K562 (cell line): ENCODE measurements around the gene ZBTB26. TPM values are rescaled to one million over a fixed set of nuclear protein-coding genes. Genes with fewer than 3 reads are reported as not detected.
A peak's percentile ranks its signal among the peaks of the same experiment; 100 is the strongest.

ENCODE experiments used
- CHD4 ChIP-seq: fragments of 200-600 bp; sonication (generic); IDR thresholded peaks from 3 replicates; pipeline ENCODE4 v1.6.1; 2012; ENCODE audit warnings: low read depth, mild to moderate bottlenecking, mixed read lengths, low read length, inconsistent platforms; ENCODE audit not compliant: insufficient read depth, insufficient replicate concordance, poor library complexity, severe bottlenecking
- EP400 ChIP-seq: fragments of 450-650 bp; IDR thresholded peaks from 2 replicates; pipeline ENCODE4 v1.6.1; 2017; ENCODE audit warnings: antibody characterized with exemption, mild to moderate bottlenecking, moderate library complexity
- HEY1 ChIP-seq: fragments of 250-450 bp; sonication (Bioruptor Pico); IDR thresholded peaks from 2 replicates; pipeline ENCODE4 v1.5.0; 2020; ENCODE audit warnings: mild to moderate bottlenecking, moderate library complexity, borderline replicate concordance
- HLTF ChIP-seq: fragments of 450-650 bp; IDR thresholded peaks from 2 replicates; pipeline ENCODE4 v1.6.1; 2016
- HOXB6 ChIP-seq: fragments of 250-450 bp; sonication (Bioruptor Pico); IDR thresholded peaks from 2 replicates; pipeline ENCODE4 v1.5.1; 2022; ENCODE audit warnings: mild to moderate bottlenecking, borderline replicate concordance
- LARP7 ChIP-seq: fragments of 450-650 bp; IDR thresholded peaks from 2 replicates; pipeline ENCODE4 v1.6.1; 2016
- OTX1 ChIP-seq: fragments of 450-650 bp; formaldehyde crosslinking; IDR thresholded peaks from 2 replicates; pipeline ENCODE4 v1.4.0; 2022; ENCODE audit warnings: mild to moderate bottlenecking
- PCBP1 ChIP-seq: fragments of 200-400 bp; formaldehyde crosslinking; IDR thresholded peaks from 2 replicates; pipeline ENCODE4 v1.6.1; 2018; ENCODE audit warnings: mild to moderate bottlenecking, low read depth, low read length; ENCODE audit not compliant: poor library complexity, severe bottlenecking
- RCOR1 ChIP-seq, 2 experiments: IDR thresholded peaks; 2 replicates each; pipeline ENCODE4 v1.6.1; 2012; ENCODE audit warnings: low read depth in 2 of 2, low read length in 2 of 2, borderline replicate concordance in 1 of 2, improper control_type of control experiment in 1 of 2
- ZNF23 ChIP-seq: fragments of 250-450 bp; sonication (Bioruptor Pico); IDR thresholded peaks from 2 replicates; pipeline ENCODE4 v1.4.0; 2020; ENCODE audit warnings: mild to moderate bottlenecking
- ZNF707 ChIP-seq: fragments of 250-450 bp; sonication (Bioruptor Pico); conservative IDR thresholded peaks from 2 replicates; pipeline ENCODE4 v1.8.0; 2022; ENCODE audit warnings: inconsistent platforms, mild to moderate bottlenecking, moderate library complexity
- polyA plus RNA-seq, 8 experiments: library from polyadenylated mRNA; depleted of rRNA in 4 of 8; stranded (reverse) in 5 of 8; unstranded in 3 of 8; fragments of >200 nt; fragmentation: Nextera tagmentation in 2 of 8; fragmentation: Illumina TruSeq in 1 of 8; extraction: Ambion mirVana in 2 of 8; extraction: Trizol in 1 of 8; gene quantifications; 2 replicates each; pipeline versions ENCODE4 v1.2.1 to v1.2.3, GENCODE V29; 2011 to 2014; ENCODE audit warnings: inconsistent platforms in 1 of 8, missing spikeins in 1 of 8
- total RNA-seq, 7 experiments: library from RNA; depleted of rRNA in 6 of 7; stranded (reverse); fragments of >200 nt in 6 of 7; fragmentation: Illumina TruSeq in 2 of 7; extraction: Trizol in 2 of 7; gene quantifications; 2 replicates each; pipeline versions ENCODE4 v1.2.1 to v1.2.3, GENCODE V29; 2011 to 2021; ENCODE audit warnings: low replicate concordance in 1 of 7
- TF ChIP-seq, protein P1 (sequence below): fragments of 250-450 bp; sonication (Bioruptor Pico); IDR thresholded peaks from 2 replicates; pipeline ENCODE4 v1.5.0; 2021; ENCODE audit warnings: mild to moderate bottlenecking, moderate library complexity
- TF ChIP-seq, protein P2 (sequence below): fragments of 450-650 bp; IDR thresholded peaks from 2 replicates; pipeline ENCODE4 v1.6.1; 2016; ENCODE audit warnings: missing biosample characterization, missing genetic modification characterization
- TF ChIP-seq, protein P3 (sequence below): sonication (generic); formaldehyde crosslinking; IDR thresholded peaks from 2 replicates; pipeline ENCODE4 v1.8.1; 2023; ENCODE audit warnings: mild to moderate bottlenecking, missing genetic modification reagents
- TF ChIP-seq, protein P4 (sequence below), 2 experiments: fragments of 450-650 bp in 1 of 2; sonication (generic) in 1 of 2; formaldehyde crosslinking in 1 of 2; IDR thresholded peaks in 1 of 2; conservative IDR thresholded peaks in 1 of 2; 2 replicates each; pipeline versions ENCODE4 v1.6.1 to v1.8.1; 2016 to 2023; ENCODE audit warnings: mild to moderate bottlenecking in 2 of 2, moderate library complexity in 2 of 2, inconsistent platforms in 1 of 2, missing genetic modification reagents in 1 of 2
- TF ChIP-seq, protein P5 (sequence below): fragments of 450-650 bp; formaldehyde crosslinking; IDR thresholded peaks from 2 replicates; pipeline ENCODE4 v1.4.0; 2022; ENCODE audit warnings: missing genetic modification characterization

Gene ZBTB26
- total and polyA plus RNA-seq, 9 of the 15 experiments (the other 6 are each of a cell fraction or from before 2014, with no cell fraction given), result 2.4 to 20.7 (median 5.0) TPM

DNA sequence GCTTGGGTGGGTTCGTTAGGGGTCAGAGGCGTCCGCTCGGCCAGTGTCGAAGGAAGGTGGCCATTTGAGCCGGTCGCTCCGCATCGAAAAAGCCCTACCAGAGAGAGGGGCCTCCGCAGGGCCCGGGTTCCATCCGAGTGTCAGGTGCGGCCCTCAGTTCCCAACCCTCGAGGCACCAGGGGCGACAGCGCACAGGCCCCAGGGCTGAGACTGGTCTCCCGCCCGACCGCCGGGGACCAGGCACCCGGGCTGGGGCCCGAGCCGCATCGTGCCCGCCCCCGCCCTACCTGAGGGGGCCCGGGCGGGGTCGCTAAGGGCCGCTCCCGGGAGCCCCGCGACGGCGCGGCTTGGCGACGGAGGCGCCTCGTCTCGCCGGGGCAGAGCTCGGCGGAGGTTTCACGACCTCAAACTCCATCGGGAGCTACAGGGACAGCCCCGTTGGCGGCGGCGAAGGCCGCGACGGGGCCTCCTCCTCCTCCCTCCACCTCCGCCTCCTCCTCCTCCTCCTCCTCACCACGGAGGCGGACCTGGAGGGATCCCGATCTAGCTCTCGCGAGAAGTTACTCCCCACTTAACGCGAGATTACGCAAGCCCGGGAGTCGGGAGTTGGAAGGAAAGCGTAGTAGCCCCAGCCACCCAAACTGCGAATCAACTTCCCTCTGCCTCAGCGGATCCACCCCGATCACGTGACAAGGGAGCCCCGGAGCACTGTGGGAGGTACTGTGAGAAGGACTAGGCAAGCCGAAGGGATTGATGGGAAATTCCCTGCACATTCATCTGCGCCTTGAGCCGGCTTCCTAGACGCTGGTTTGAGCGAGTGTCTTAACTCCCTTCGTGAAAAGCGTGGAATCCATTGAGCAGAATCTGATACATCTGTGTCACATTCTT, 26.2 kb downstream of the ZBTB26 start, which contains the start of gene RC3H2 (continued):
- TF ChIP-seq CHD4, result no peak
- TF ChIP-seq HOXB6, result no peak
- no peak for TF ChIP-seq OTX1
- TF ChIP-seq PCBP1, result peak; percentile 73
- TF ChIP-seq ZNF23 (CRISPR knock-in tag), result no peak
- TF ChIP-seq LARP7, result no peak
- no peak for TF ChIP-seq HEY1 (CRISPR knock-in tag)
- no peak for TF ChIP-seq HLTF
- TF ChIP-seq, protein P1, sequence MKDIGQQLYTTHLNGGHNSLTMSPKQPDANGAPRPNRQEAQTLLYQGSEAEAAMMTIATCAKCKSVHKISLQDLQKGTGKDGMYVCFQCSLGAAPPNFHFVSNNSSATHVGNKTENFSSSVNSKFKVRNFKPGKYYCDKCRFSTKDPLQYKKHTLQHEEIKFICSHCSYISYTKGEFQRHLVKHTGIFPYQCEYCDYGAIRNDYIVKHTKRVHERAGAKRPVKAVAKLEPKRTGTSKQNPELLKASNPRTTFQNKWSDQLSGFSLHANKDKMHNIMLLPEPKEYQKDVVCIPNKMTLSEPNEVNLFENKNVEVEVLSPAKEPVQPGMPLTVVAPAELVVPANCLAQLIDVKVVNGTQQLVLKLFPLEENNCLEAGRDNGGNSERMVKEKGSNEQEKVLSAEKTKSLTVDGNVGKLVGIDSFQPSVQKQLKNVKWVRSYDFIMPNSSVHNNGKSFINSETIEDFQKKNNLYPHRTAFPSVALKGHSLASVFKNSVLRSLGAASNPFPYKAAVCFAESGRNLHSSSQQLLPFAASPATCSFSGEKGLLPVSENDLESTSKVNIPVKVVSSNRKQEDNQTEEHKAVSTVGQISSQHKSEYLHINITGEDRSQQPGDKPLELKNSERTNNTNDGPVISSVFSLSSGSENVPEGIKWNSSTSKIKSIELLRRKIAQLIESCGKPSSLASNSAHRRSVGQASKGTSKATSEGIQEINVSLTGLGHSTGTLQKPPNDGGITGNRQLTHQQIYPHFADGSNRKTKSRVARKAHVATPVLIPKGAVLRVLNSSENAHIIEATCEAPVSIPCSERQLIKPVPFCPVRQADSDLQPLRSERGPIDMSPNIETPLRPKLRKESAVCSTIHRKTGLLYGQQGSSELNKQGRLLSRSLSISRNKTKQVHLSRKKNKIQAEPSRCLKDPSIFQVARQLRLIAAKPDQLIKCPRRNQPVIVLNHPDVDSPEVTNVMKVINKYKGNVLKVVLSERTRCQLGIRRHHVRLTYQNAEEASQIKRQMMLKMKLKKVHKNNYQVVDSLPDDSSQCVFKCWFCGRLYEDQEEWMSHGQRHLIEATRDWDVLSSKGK (CRISPR knock-in tag), result no peak
- TF ChIP-seq, protein P2, sequence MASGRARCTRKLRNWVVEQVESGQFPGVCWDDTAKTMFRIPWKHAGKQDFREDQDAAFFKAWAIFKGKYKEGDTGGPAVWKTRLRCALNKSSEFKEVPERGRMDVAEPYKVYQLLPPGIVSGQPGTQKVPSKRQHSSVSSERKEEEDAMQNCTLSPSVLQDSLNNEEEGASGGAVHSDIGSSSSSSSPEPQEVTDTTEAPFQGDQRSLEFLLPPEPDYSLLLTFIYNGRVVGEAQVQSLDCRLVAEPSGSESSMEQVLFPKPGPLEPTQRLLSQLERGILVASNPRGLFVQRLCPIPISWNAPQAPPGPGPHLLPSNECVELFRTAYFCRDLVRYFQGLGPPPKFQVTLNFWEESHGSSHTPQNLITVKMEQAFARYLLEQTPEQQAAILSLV (tag), result no peak
- TF ChIP-seq, protein P3, sequence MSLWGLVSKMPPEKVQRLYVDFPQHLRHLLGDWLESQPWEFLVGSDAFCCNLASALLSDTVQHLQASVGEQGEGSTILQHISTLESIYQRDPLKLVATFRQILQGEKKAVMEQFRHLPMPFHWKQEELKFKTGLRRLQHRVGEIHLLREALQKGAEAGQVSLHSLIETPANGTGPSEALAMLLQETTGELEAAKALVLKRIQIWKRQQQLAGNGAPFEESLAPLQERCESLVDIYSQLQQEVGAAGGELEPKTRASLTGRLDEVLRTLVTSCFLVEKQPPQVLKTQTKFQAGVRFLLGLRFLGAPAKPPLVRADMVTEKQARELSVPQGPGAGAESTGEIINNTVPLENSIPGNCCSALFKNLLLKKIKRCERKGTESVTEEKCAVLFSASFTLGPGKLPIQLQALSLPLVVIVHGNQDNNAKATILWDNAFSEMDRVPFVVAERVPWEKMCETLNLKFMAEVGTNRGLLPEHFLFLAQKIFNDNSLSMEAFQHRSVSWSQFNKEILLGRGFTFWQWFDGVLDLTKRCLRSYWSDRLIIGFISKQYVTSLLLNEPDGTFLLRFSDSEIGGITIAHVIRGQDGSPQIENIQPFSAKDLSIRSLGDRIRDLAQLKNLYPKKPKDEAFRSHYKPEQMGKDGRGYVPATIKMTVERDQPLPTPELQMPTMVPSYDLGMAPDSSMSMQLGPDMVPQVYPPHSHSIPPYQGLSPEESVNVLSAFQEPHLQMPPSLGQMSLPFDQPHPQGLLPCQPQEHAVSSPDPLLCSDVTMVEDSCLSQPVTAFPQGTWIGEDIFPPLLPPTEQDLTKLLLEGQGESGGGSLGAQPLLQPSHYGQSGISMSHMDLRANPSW (CRISPR knock-in tag), result 0 out of 2 replicates have a peak, but pooled peaks have one; percentile 32
- TF ChIP-seq EP400, result peak; percentile 52; the same call in 1 of the 2 replicates
- TF ChIP-seq, protein P4, sequence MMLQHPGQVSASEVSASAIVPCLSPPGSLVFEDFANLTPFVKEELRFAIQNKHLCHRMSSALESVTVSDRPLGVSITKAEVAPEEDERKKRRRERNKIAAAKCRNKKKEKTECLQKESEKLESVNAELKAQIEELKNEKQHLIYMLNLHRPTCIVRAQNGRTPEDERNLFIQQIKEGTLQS (IDR thresholded peaks at IDR 0.05), result peak; percentile 70
- TF ChIP-seq, protein P4 (CRISPR knock-in tag; conservative IDR thresholded peaks at IDR 0.05), result no peak
- TF ChIP-seq, protein P5, sequence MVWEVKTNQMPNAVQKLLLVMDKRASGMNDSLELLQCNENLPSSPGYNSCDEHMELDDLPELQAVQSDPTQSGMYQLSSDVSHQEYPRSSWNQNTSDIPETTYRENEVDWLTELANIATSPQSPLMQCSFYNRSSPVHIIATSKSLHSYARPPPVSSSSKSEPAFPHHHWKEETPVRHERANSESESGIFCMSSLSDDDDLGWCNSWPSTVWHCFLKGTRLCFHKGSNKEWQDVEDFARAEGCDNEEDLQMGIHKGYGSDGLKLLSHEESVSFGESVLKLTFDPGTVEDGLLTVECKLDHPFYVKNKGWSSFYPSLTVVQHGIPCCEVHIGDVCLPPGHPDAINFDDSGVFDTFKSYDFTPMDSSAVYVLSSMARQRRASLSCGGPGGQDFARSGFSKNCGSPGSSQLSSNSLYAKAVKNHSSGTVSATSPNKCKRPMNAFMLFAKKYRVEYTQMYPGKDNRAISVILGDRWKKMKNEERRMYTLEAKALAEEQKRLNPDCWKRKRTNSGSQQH (CRISPR knock-in tag), result no peak
- peak in 1 of 2 experiments; percentile 100; a peak in 2 of 4 replicates for TF ChIP-seq RCOR1 (IDR thresholded peaks at IDR 0.05; ENCODE audit: borderline replicate concordance in 1 of 2, low read depth in 2 of 2, low read length in 2 of 2)
- no peak for TF ChIP-seq ZNF707 (CRISPR knock-in tag)
